Transverse colon (tissue), 4 donors: Measurements from ENCODE around the gene LGR6. TPM values are rescaled to one million over a fixed set of nuclear protein-coding genes. Genes with fewer than 3 reads are reported as not detected.
"Not testable (repeated sequence)": the region's sequence is repeated elsewhere in the genome, so short reads cannot be mapped to it uniquely, and the experiment has no call there.

Source experiments
- DNase-seq: peaks from one replicate; pipeline ENCODE4 v3.0.0-alpha.2; 2019
- H3K27ac ChIP-seq, 4 donors: fragments of 200-600 bp; sonication (generic); 2 replicates each; pipeline ENCODE4 v1.5.1; 2016 to 2018; ENCODE audit warnings: inconsistent platforms in 4 of 4
- H3K27me3 ChIP-seq: fragments of 200-600 bp; sonication (generic); 2 replicates; pipeline ENCODE4 v1.5.1; 2017; ENCODE audit warnings: inconsistent platforms
- H3K36me3 ChIP-seq, 4 donors: fragments of 200-600 bp; sonication (generic); 2 replicates each; pipeline ENCODE4 v1.5.1; 2017 to 2019; ENCODE audit warnings: inconsistent platforms in 4 of 4
- H3K4me1 ChIP-seq, 4 donors: fragments of 200-600 bp; sonication (generic); 2 replicates each; pipeline ENCODE4 v1.5.1; 2017 to 2020; ENCODE audit warnings: inconsistent platforms in 4 of 4
- H3K4me3 ChIP-seq, 4 donors: fragments of 200-600 bp; sonication (generic); 1 replicate in 1 of 4; 2 replicates in 3 of 4; pipeline versions ENCODE4 v1.5.1 to v1.6.1; 2017 to 2019; ENCODE audit warnings: inconsistent platforms in 4 of 4
- H3K9me3 ChIP-seq, 2 donors: fragments of 200-600 bp; sonication (generic); 2 replicates each; pipeline ENCODE4 v1.5.1; 2017 to 2019; ENCODE audit warnings: inconsistent platforms in 2 of 2
- CTCF ChIP-seq, 5 experiments: fragments of 200-600 bp in 3 of 5; fragments of 450-650 bp in 2 of 5; sonication (generic) in 3 of 5; IDR thresholded peaks; 1 replicate in 2 of 5; 2 replicates in 3 of 5; pipeline ENCODE4 v1.5.1; 2016 to 2017; ENCODE audit warnings: antibody characterized with exemption in 5 of 5, inconsistent platforms in 3 of 5, mild to moderate bottlenecking in 2 of 5, moderate library complexity in 1 of 5
- EP300 ChIP-seq: sonication (generic); formaldehyde crosslinking; IDR thresholded peaks from one replicate; pipeline ENCODE4 v1.6.1; 2017; ENCODE audit warnings: antibody characterized with exemption, low read depth
- POLR2A ChIP-seq: fragments of 450-650 bp; IDR thresholded peaks from one replicate; pipeline ENCODE4 v1.6.1; 2016; ENCODE audit warnings: antibody characterized with exemption, mild to moderate bottlenecking, moderate library complexity
- POLR2AphosphoS5 ChIP-seq, 3 donors: sonication (generic); formaldehyde crosslinking; IDR thresholded peaks; one replicate each; pipeline ENCODE4 v1.6.1; 2016; ENCODE audit warnings: antibody characterized with exemption in 3 of 3
- WGBS, 2 donors: methylation state at CpG; one replicate each; pipeline ENCODE4 v1.1.5; 2018; ENCODE audit warnings: low coverage in 1 of 2; 5-methylcytosine and 5-hydroxymethylcytosine counted together
- in situ Hi-C, 4 donors: fragments of 200-750 bp; cut with MboI; loops; one replicate each; pipeline versions ENCODE4 v1.15.0 to v1.15.1; 2017; ENCODE audit warnings: low sequenced_read_pairs in 3 of 4, low pct_ligation_motif_present in 1 of 4, low pct_unique_long_range_greater_than_20kb in 1 of 4
- intact Hi-C: fragments of 100-400 bp; cut with DNase I; formaldehyde crosslinking; loops from one replicate; pipeline ENCODE4 v1.15.1; 2023; ENCODE audit warnings: low total_unique reads
- total RNA-seq, 4 donors: library from RNA; depleted of rRNA; stranded (reverse); fragments of >200 nt; gene quantifications; one replicate each; pipeline ENCODE4 v1.1.0, GENCODE V29; 2016

Gene LGR6
- total RNA-seq, result 1 to 10 TPM in 1 of 4 donors, under 1 TPM in 1, not detected in 2; 0.41 to 1.6 TPM

- no peak within 1 kb of the TSS for H3K27ac ChIP-seq
- no peak for DNase-seq
- H3K36me3 ChIP-seq, result no peaks in the 10 kb centered on the region
- H3K9me3 ChIP-seq, result no peaks in the 10 kb centered on the region
- intact Hi-C loops, result no loop called here
- peak within 1 kb of the TSS in 3 of 4 donors; percentile 3 to 45 (median 28) for H3K4me3 ChIP-seq
- H3K4me1 ChIP-seq, result peaks cover 0 to 21% (median 11%) of the 10 kb centered on the region in 4 donors
- TF ChIP-seq POLR2A (no peak), EP300 (no peak), CTCF (IDR thresholded peaks at IDR 0.05) (peak in 1 of 5 experiments; percentile 20)
- 3 to 8% methylated on average over 5 to 28 of the region's 61 CpGs for WGBS, 2 donors
- peaks cover 31% of the 10 kb centered on the region for H3K27me3 ChIP-seq
- in situ Hi-C loops, result loop anchor here (10.0 to 25.0 kb wide), 3 partner anchors 119 to 521 kb away; partner anchors contain the start of gene SYT2 (in 4 of the 4)
These were observed at the start of gene LGR6 for GRCh38 chr1:202193614-202194327. TSS of gene LGR6 (plus strand) at chr1:202193799. CDS start at chr1:202193990, 191 bp downstream.

GRCh38 chr1:202144402-202145067 is 49.1 kb upstream of the LGR6 start, which contains the start of gene ARL8A:
TSS of gene ARL8A (minus strand) at chr1:202144737. CDS start at chr1:202144572, 165 bp downstream.
- in situ Hi-C loops (loop anchor here in 3 of 4 donors (25.0 kb wide), 2 partner anchors 257 to 282 kb away; partner anchors contain the start of gene SHISA4 (in 2 of the 3)), intact Hi-C loops (no loop called here)
- no peaks in the 10 kb centered on the region for H3K9me3 ChIP-seq
- H3K27me3 ChIP-seq, result no peaks in the 10 kb centered on the region
- peak within 1 kb of the TSS; percentile 90 to 95 (median 94) for H3K27ac ChIP-seq
- peaks cover 11 to 34% (median 15%) of the 10 kb centered on the region in 4 donors for H3K4me1 ChIP-seq
- H3K36me3 ChIP-seq, result no peaks in the 10 kb centered on the region
- TF ChIP-seq CTCF (IDR thresholded peaks at IDR 0.05) (no peak), POLR2AphosphoS5 (IDR thresholded peaks at IDR 0.05) (peak; percentile 6 to 55 (median 27)), EP300 (no peak), POLR2A (no peak)
- peak within 1 kb of the TSS; percentile 65 to 96 (median 93) for H3K4me3 ChIP-seq
- peak; percentile 80 for DNase-seq
- WGBS, 2 donors, result 0% methylated on average over 33 of the region's 82 CpGs; no CpG with 5 or more reads in 1 of the 2 donors

GRCh38 chr1:202145068-202145743 is 48.4 kb upstream of the LGR6 start:
- WGBS, 2 donors, result 0 to 7% methylated on average over 6 to 13 of the region's 13 CpGs
- TF ChIP-seq EP300, result no peak
- no peak for TF ChIP-seq POLR2A
- no peak for TF ChIP-seq POLR2AphosphoS5 (IDR thresholded peaks at IDR 0.05)
- no peak for TF ChIP-seq CTCF (IDR thresholded peaks at IDR 0.05)
- in situ Hi-C loops, result loop anchor here in 3 of 4 donors (25.0 kb wide), 2 partner anchors 258 to 283 kb away; partner anchors contain the start of gene SHISA4 (in 2 of the 3)
- Histone ChIP-seq H3K9me3 (no peaks in the 10 kb centered on the region), H3K36me3 (no peaks in the 10 kb centered on the region), H3K27ac (peak overlapping the region; percentile 90 to 95 (median 94)), H3K4me3 (peak overlapping the region; percentile 65 to 96 (median 93)), H3K27me3 (no peaks in the 10 kb centered on the region), H3K4me1 (peaks cover 11 to 34% (median 15%) of the 10 kb centered on the region in 4 donors)
- no peak for DNase-seq
- intact Hi-C loops, result no loop called here

GRCh38 chr1:202145744-202146140 is 47.9 kb upstream of the LGR6 start:
- H3K27ac ChIP-seq, H3K4me3 ChIP-seq, H3K9me3 ChIP-seq, H3K27me3 ChIP-seq, DNase-seq, H3K36me3 ChIP-seq, intact Hi-C loops: not testable (repeated sequence)
- WGBS, 2 donors, result 91 to 92% methylated on average over 2 to 8 of the region's 8 CpGs
- in situ Hi-C loops, result loop anchor here in 3 of 4 donors (25.0 kb wide), 2 partner anchors 258 to 283 kb away; partner anchors contain the start of gene SHISA4 (in 2 of the 3)
- peaks cover 11 to 34% (median 15%) of the 10 kb centered on the region in 4 donors for H3K4me1 ChIP-seq
